ENCODE measurements around the gene KLHL35.
"Not testable (repeated sequence)": the region's sequence is repeated elsewhere in the genome, so short reads cannot be mapped to it uniquely, and the experiment has no call there.

The KLHL35 gene

DNA sequence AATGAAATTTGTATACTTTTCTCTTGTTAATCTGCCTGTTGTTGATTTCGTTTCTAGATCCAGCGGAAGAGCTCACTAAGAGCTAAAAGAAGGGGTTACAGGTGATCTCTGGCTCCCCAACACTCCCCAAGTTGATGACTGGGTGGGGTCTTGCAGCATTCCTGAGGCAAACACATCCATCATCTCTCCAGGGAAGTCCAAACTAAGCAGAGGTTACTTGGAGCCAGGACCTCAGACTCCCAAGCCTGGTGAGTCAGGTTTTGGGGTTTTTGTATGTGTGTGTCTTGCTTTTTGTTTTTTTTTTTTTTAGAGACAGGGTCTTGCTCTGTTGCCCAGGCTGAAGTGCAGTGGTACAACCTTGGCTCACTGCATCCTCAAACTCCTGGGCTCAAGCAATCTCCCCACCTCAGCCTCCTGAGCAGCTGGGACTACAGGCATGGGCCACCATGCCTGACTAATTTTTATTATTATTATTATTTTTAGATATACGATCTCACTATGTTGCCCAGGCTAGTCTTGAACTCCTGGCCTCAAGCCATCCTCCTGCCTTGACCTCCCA, 45.2 kb downstream of the KLHL35 start:
- no peak for DNase-seq

GRCh38 chr11:75386942-75387630, 45.9 kb downstream of the KLHL35 start:
- no peak for DNase-seq

DNA sequence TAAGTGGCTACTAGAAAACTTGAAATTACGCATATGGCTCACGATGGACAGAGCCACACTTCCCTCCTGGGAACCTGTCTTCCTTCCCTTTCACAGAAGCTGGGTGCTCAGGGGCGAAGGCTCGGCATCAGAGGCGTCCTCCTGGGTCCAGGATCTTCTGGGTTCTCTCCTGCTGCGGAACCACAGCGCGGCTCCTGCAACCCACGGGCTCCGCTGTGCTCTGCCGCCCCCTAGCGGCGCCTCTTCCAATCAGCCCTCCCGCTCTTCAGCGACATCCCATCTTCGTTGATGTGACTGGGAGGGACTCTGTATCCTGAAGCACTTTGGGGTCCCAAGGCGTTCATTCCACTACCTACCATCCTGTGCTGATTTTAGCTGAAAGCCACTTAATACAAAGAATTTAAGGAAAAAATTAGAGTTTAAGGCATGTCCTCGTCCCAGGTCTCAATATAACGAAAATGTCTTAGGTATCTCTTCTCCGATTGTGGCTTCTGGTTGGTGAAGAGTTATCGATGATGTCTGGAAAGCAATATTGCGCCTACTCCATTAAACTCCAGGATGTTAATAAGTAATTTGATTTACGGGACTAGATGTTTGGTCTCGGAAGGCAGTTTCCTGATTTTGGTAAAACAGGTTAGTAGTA, 48.4 kb downstream of the KLHL35 start:
- peak; percentile 37 for DNase-seq

DNA sequence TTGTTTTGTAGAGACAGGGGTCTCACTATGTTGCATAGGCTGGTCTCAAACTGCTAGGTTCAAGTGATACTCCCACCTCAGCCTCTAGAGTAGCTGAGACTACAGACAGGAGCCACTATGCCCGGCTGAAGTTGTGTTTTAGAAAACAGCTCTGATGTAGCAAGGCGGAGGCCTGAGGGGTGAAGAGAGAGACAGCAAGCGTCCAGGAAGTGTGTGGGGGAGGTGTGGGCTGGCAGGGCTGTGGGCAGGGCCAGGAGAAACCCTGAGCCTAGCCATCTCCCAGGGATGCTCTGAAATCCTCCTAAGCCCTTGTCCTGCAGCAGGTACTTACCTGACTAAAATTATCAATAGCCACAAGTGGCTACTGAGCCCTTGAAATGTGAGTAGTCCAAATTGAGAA, 49.8 kb downstream of the KLHL35 start:
- DNase-seq, result no peak

- DNase-seq, result no peak
Measured at GRCh38 chr11:75380716-75381420, 52.1 kb downstream of the KLHL35 start.

DNA sequence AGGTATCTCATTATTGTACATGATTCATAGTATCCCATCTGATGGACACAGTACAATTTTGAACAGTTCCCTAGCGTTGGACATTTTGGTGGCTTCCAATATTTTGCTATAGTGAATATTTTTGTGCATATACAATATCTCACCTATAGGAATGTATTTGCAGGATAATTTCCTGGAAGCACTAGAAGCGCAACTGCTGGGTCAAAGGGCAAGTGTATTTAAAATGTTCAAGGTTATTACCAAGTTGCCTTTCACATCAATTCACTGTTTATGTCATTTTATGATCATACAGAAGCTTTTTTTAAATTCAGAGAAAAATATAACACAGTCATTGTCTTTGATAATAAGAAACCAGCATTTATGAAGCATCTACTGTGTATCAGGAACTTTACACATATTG, 52.8 kb downstream of the KLHL35 start:
- no peak for DNase-seq

DNA sequence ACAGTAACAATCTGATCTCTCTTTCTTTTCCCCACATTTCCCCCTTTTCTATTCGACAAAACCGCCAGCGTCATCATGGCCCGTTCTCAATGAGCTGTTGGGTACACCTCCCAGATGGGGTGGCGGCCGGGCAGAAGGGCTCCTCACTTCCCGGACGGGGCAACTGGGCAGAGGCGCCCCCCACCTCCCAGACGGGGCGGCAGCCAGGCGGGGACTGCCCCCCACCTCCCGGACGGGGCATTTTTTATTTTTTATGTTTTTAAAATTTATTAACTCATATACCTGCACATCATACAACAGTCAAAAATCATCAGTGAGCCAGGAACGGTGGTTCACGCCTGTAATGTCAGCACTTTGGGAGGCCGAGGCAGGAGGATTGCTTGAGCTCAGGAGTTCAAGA, 54.2 kb downstream of the KLHL35 start:
- not testable (repeated sequence) for DNase-seq

- DNase-seq, result no peak
Measured at GRCh38 chr11:75376175-75376574, 56.8 kb downstream of the KLHL35 start.

DNA sequence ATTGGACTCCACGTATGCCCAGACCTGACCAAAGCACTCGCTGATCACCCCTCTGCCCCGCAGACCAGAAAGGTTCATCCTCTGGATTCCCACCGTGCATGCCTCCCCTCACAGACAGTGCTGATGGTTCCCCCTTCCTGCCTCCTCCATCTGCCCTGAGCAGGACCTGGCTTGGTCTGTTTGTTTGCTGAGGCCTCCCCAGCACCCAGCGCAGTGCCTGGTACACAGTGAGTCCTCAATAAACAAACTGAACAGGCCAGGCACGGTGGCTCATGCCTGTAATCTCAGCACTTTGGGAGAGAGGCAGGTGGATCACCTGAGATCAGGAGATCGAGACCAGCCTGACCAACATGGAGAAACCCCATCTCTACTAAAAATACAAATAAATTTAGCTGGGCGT, 57.4 kb downstream of the KLHL35 start:
- no peak for DNase-seq

- no peak for DNase-seq
Measured at GRCh38 chr11:75374646-75375045, 58.4 kb downstream of the KLHL35 start.

DNA sequence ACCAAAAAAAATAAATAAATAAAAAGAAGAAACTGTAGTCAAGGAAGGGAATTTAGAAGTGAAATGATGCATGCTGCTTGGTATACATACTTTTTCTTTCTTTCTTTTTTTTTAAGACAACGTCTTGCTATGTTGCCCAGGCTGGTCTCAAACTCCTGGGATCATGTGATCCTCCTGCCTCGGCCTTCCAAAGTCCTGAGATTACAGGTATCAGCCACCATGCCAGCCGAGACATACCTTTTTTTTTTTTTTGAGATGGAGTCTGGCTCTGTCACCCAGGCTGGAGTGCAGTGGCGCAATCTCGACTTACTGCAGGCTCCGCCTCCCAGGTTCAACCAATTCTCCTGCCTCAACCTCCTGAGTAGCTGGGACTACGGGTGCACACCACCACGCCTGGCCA, 59.8 kb downstream of the KLHL35 start:
- DNase-seq, result no peak
